ENCODE data around the gene RGS16.
"Not testable (repeated sequence)": the region's sequence is repeated elsewhere in the genome, so short reads cannot be mapped to it uniquely, and the experiment has no call there.

The RGS16 gene

DNA sequence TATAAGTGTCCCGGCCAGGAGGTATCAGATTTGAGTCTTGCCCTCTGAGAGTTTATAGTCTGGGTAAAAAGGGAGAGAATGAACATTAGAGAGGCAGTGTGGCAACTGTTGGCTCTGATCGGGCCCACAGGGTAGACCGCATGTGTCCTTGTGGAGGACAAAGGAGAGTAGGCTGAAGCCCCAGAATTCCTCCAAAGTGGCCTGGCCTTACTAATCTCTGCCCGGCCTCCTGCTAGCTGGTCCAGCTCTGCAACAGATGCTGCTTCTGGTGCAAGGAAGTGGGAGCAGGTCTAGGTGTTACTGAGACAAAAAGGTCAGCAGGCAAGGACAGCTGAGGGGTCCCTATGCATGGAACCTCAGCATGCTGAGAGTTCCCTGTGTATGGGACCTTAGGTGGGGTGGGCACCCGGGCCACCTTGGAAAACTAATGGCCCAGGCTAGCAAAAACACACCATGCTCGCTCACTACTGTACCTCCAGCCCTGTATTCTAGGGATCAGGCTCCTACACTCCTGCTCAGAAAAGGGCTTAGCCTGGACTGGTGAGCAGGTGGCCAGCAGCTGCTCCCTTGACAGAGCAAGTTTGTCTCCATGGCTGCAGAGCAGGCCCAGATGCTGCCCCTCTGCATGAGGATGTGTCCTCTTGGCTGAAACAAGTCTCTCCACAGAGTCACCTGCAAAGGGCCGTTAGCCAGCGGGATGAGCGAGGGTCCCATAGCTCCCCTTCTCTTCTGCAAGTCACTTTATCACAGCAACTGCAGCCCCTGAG, 30.3 kb upstream of the RGS16 start:
- Histone ChIP-seq H2AFZ (ENCODE audit: low read depth, low read length) (no peak overlapping the region), H3K9me3 (ENCODE audit: insufficient read depth, low read length, severe bottlenecking) (no peaks in the 10 kb centered on the region), H3K9ac (ENCODE audit: low read depth, low read length) (no peak overlapping the region), H3K36me3 (ENCODE audit: insufficient read depth, low read length) (no peaks in the 10 kb centered on the region), H3K4me3 (ENCODE audit: low read depth in 1 of 2, low read length in 2 of 2) (no peak overlapping the region), H3K4me2 (ENCODE audit: insufficient read depth, low read length) (no peak overlapping the region), H3K79me2 (ENCODE audit: insufficient read depth, low read length) (no peaks in the 10 kb centered on the region), H3K27ac (ENCODE audit: low read length) (no peak overlapping the region), H4K20me1 (ENCODE audit: insufficient read depth, low read length) (0 out of 2 replicates have a peak, but pooled peaks cover 3% of the 10 kb centered on the region), H3K4me1 (ENCODE audit: insufficient read depth, low read length) (peaks cover 13% of the 10 kb centered on the region), H3K27me3 (ENCODE audit: insufficient read depth, low read length, poor library complexity) (no peaks in the 10 kb centered on the region)
- no peak for TF ChIP-seq EZH2 (IDR thresholded peaks at IDR 0.05; ENCODE audit: borderline replicate concordance, low read depth, low read length, severe bottlenecking)
- TF ChIP-seq, protein P1, sequence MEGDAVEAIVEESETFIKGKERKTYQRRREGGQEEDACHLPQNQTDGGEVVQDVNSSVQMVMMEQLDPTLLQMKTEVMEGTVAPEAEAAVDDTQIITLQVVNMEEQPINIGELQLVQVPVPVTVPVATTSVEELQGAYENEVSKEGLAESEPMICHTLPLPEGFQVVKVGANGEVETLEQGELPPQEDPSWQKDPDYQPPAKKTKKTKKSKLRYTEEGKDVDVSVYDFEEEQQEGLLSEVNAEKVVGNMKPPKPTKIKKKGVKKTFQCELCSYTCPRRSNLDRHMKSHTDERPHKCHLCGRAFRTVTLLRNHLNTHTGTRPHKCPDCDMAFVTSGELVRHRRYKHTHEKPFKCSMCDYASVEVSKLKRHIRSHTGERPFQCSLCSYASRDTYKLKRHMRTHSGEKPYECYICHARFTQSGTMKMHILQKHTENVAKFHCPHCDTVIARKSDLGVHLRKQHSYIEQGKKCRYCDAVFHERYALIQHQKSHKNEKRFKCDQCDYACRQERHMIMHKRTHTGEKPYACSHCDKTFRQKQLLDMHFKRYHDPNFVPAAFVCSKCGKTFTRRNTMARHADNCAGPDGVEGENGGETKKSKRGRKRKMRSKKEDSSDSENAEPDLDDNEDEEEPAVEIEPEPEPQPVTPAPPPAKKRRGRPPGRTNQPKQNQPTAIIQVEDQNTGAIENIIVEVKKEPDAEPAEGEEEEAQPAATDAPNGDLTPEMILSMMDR (IDR thresholded peaks at IDR 0.05; ENCODE audit: borderline replicate concordance, extremely low read depth, low read length, poor library complexity, severe bottlenecking) = no peak
- DNase-seq = no peak
- ATAC-seq (ENCODE audit: insufficient read depth, low read depth) = no peak

DNA sequence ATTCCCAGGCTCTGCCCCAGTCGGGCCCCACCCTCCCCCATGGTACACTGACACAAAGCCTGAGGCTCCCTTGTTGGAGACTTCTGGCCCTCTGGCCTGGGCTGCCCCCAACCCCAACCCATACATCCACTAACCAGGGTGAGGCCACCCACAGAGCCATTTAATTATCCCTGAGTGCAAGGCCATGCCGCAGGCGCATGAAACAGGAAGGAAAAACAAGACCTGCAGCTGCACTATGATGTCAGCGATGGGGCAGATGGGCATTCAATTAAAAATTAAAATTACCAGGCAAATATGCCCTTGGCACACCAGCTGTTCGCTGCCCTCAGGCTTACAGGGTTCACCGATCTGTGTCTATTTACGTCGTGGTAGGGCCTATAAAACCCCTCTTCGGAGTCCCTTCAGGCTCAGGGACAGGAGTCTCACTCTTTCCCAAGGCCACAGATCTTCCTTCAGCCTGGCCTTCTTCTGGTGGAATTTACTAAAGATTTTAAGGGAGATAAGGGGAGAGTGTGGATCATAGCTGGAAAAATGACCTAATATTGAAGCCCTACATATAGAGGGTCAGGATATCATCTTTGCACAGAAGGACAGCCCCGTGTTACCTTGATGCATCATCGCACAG, 29.6 kb upstream of the RGS16 start:
- no peaks in the 10 kb centered on the region for H3K9me3 ChIP-seq (ENCODE audit: insufficient read depth, low read length, severe bottlenecking)
- H4K20me1 ChIP-seq (ENCODE audit: insufficient read depth, low read length) = 0 out of 2 replicates have a peak, but pooled peaks cover 3% of the 10 kb centered on the region
- no peak for TF ChIP-seq EZH2 (IDR thresholded peaks at IDR 0.05; ENCODE audit: borderline replicate concordance, low read depth, low read length, severe bottlenecking)
- TF ChIP-seq, protein P1 (IDR thresholded peaks at IDR 0.05; ENCODE audit: borderline replicate concordance, extremely low read depth, low read length, poor library complexity, severe bottlenecking) = no peak
- no peak overlapping the region for H2AFZ ChIP-seq (ENCODE audit: low read depth, low read length)
- no peak for DNase-seq
- H3K4me2 ChIP-seq (ENCODE audit: insufficient read depth, low read length) = no peak overlapping the region
- H3K27me3 ChIP-seq (ENCODE audit: insufficient read depth, low read length, poor library complexity) = no peaks in the 10 kb centered on the region
- H3K79me2 ChIP-seq (ENCODE audit: insufficient read depth, low read length) = no peaks in the 10 kb centered on the region
- no peak overlapping the region for H3K27ac ChIP-seq (ENCODE audit: low read length)
- no peak for ATAC-seq (ENCODE audit: insufficient read depth, low read depth)
- H3K9ac ChIP-seq (ENCODE audit: low read depth, low read length) = no peak overlapping the region
- peaks cover 16% of the 10 kb centered on the region for H3K4me1 ChIP-seq (ENCODE audit: insufficient read depth, low read length)
- no peak overlapping the region for H3K4me3 ChIP-seq (ENCODE audit: low read depth in 1 of 2, low read length in 2 of 2)
- no peaks in the 10 kb centered on the region for H3K36me3 ChIP-seq (ENCODE audit: insufficient read depth, low read length)

DNA sequence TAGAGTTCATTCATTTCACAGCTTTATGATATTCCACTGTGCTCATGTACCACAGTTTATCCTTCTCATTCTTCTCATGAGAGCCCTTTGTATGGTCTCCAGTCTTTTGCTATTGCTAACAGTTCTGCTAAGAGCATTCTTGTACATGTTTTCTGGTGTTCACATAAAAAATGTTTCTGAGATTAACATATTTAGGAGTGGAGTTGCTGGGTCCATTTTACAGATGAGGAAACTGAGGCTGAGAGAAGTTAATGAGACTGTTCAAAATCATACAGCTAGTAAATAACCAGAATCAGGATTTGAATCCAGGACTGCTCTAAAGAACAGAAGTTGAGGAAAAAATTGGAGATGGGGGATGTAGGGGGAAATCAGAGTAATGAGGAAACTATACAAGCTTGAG, 28.8 kb upstream of the RGS16 start:
- Histone ChIP-seq H3K27me3 (ENCODE audit: insufficient read depth, low read length, poor library complexity) (no peaks in the 10 kb centered on the region), H3K9ac (ENCODE audit: low read depth, low read length) (no peak overlapping the region), H3K4me2 (ENCODE audit: insufficient read depth, low read length) (no peak overlapping the region), H3K79me2 (ENCODE audit: insufficient read depth, low read length) (no peaks in the 10 kb centered on the region), H3K9me3 (ENCODE audit: insufficient read depth, low read length, severe bottlenecking) (no peaks in the 10 kb centered on the region), H3K36me3 (ENCODE audit: insufficient read depth, low read length) (no peaks in the 10 kb centered on the region), H3K4me1 (ENCODE audit: insufficient read depth, low read length) (peaks cover 16% of the 10 kb centered on the region), H3K27ac (ENCODE audit: low read length) (no peak overlapping the region), H4K20me1 (ENCODE audit: insufficient read depth, low read length) (0 out of 2 replicates have a peak, but pooled peaks cover 3% of the 10 kb centered on the region), H2AFZ (ENCODE audit: low read depth, low read length) (no peak overlapping the region), H3K4me3 (ENCODE audit: low read depth in 1 of 2, low read length in 2 of 2) (no peak overlapping the region)
- ATAC-seq (ENCODE audit: insufficient read depth, low read depth) (no peak), DNase-seq (no peak)
- no peak for TF ChIP-seq EZH2 (IDR thresholded peaks at IDR 0.05; ENCODE audit: borderline replicate concordance, low read depth, low read length, severe bottlenecking)
- TF ChIP-seq, protein P1 (IDR thresholded peaks at IDR 0.05; ENCODE audit: borderline replicate concordance, extremely low read depth, low read length, poor library complexity, severe bottlenecking) = no peak

- ATAC-seq (ENCODE audit: insufficient read depth, low read depth); H3K4me3 ChIP-seq (ENCODE audit: low read depth in 1 of 2, low read length in 2 of 2); H3K9ac ChIP-seq (ENCODE audit: low read depth, low read length); H3K27ac ChIP-seq (ENCODE audit: low read length); H3K9me3 ChIP-seq (ENCODE audit: insufficient read depth, low read length, severe bottlenecking); H3K27me3 ChIP-seq (ENCODE audit: insufficient read depth, low read length, poor library complexity); DNase-seq; H4K20me1 ChIP-seq (ENCODE audit: insufficient read depth, low read length); H3K4me2 ChIP-seq (ENCODE audit: insufficient read depth, low read length); H3K36me3 ChIP-seq (ENCODE audit: insufficient read depth, low read length); H2AFZ ChIP-seq (ENCODE audit: low read depth, low read length); H3K79me2 ChIP-seq (ENCODE audit: insufficient read depth, low read length): not testable (repeated sequence)
- H3K4me1 ChIP-seq (ENCODE audit: insufficient read depth, low read length) = peaks cover 16% of the 10 kb centered on the region
Observed at GRCh38 chr1:182632441-182632857, 28.3 kb upstream of the RGS16 start.
